Measurements from ENCODE around the gene CARD19. TPM values are rescaled to one million over a fixed set of nuclear protein-coding genes. Genes with fewer than 3 reads are reported as not detected.
A peak's percentile ranks its signal among the peaks of the same experiment; 100 is the strongest.

CARD19 gene
- polyA plus RNA-seq, 1 experiment = 25.2 TPM

GRCh38 chr9:93117924-93118862 lies 22.2 kb downstream of the CARD19 start:
- Histone ChIP-seq H3K9me3 (ENCODE audit: control insufficient read depth, insufficient read depth, low read length) (no peaks in the 10 kb centered on the region), H3K27me3 (ENCODE audit: control insufficient read depth, insufficient read depth, low read length) (no peaks in the 10 kb centered on the region), H3K27ac (ENCODE audit: low read depth, low read length) (no peak overlapping the region), H3K4me3 (ENCODE audit: low read depth, low read length) (no peak overlapping the region)
- DNase-seq (ENCODE audit: low read depth, low spot score) = no peak
- CTCF ChIA-PET = interaction anchor here (0.6 to 3.7 kb wide), 3 partner anchors 9 to 36 kb away, joined by 3 to 53 read pairs (median 3); no protein-coding TSS in a partner anchor
- no peak for TF ChIP-seq CTCF (IDR thresholded peaks at IDR 0.05; ENCODE audit: low read depth, low read length)
- POLR2A ChIA-PET = interaction anchor here (0.7 kb wide), 2 partner anchors 22 to 23 kb away, joined by 3 to 4 read pairs; partner anchors contain the start of gene CARD19

GRCh38 chr9:93118863-93119702 lies 23.1 kb downstream of the CARD19 start:
- no peak for TF ChIP-seq CTCF (IDR thresholded peaks at IDR 0.05; ENCODE audit: low read depth, low read length)
- POLR2A ChIA-PET = interaction anchor here (0.7 to 1.8 kb wide), 3 partner anchors 15 to 447 kb away, joined by 4 to 24 read pairs (median 4); partner anchors contain the start of gene NINJ1
- Histone ChIP-seq H3K27ac (ENCODE audit: low read depth, low read length) (peak overlapping the region; percentile 42), H3K9me3 (ENCODE audit: control insufficient read depth, insufficient read depth, low read length) (no peaks in the 10 kb centered on the region), H3K4me3 (ENCODE audit: low read depth, low read length) (no peak overlapping the region), H3K27me3 (ENCODE audit: control insufficient read depth, insufficient read depth, low read length) (no peaks in the 10 kb centered on the region)
- CTCF ChIA-PET = interaction anchor here (1.0 to 3.7 kb wide), 10 partner anchors 10 to 448 kb away, joined by 3 to 53 read pairs (median 4); partner anchors contain the start of gene NINJ1
- DNase-seq (ENCODE audit: low read depth, low spot score) = no peak

DNA sequence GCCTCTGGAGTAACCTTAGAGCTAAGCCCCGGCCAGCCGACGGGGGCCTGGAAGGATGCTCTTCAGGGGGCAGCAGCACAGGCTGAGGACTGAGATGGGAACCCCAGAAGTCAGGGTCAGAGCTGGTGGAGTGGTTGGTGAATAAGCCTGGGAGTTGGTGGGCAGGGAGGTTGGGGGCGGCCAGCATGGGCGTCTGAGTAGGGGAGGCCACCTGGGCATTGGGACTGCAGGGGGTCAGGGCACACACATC lies 23.6 kb downstream of the CARD19 start:
- CTCF ChIA-PET = interaction anchor here (1.0 to 3.7 kb wide), 9 partner anchors 9 to 447 kb away, joined by 3 to 53 read pairs (median 4); partner anchors contain the start of gene NINJ1
- TF ChIP-seq CTCF (IDR thresholded peaks at IDR 0.05; ENCODE audit: low read depth, low read length) = no peak
- DNase-seq (ENCODE audit: low read depth, low spot score) = no peak

GRCh38 chr9:93119953-93120845 lies 24.2 kb downstream of the CARD19 start:
- ChIA-PET CTCF (interaction anchor here (1.0 to 3.7 kb wide), 9 partner anchors 9 to 447 kb away, joined by 3 to 53 read pairs (median 4); partner anchors contain the start of gene NINJ1), POLR2A (interaction anchor here (0.6 to 1.8 kb wide), 5 partner anchors 14 to 454 kb away, joined by 3 to 24 read pairs (median 4); partner anchors contain the start of gene NINJ1)
- Histone ChIP-seq H3K27ac (ENCODE audit: low read depth, low read length) (peak overlapping the region; percentile 42), H3K4me3 (ENCODE audit: low read depth, low read length) (no peak overlapping the region), H3K27me3 (ENCODE audit: control insufficient read depth, insufficient read depth, low read length) (no peaks in the 10 kb centered on the region), H3K9me3 (ENCODE audit: control insufficient read depth, insufficient read depth, low read length) (no peaks in the 10 kb centered on the region)
- DNase-seq (ENCODE audit: low read depth, low spot score) = peak; percentile 85
- TF ChIP-seq CTCF (IDR thresholded peaks at IDR 0.05; ENCODE audit: low read depth, low read length) = peak; percentile 56

More for the DNA sequence above, 23.6 kb downstream of the CARD19 start:
- Histone ChIP-seq H3K9me3 (ENCODE audit: control insufficient read depth, insufficient read depth, low read length) (no peaks in the 10 kb centered on the region), H3K27ac (ENCODE audit: low read depth, low read length) (peak overlapping the region; percentile 42), H3K4me3 (ENCODE audit: low read depth, low read length) (no peak overlapping the region), H3K27me3 (ENCODE audit: control insufficient read depth, insufficient read depth, low read length) (no peaks in the 10 kb centered on the region)
- POLR2A ChIA-PET = interaction anchor here (0.8 to 1.8 kb wide), 3 partner anchors 14 to 447 kb away, joined by 4 to 24 read pairs (median 4); partner anchors contain the start of gene NINJ1
